ENCODE data around the gene DCUN1D2.

DNA sequence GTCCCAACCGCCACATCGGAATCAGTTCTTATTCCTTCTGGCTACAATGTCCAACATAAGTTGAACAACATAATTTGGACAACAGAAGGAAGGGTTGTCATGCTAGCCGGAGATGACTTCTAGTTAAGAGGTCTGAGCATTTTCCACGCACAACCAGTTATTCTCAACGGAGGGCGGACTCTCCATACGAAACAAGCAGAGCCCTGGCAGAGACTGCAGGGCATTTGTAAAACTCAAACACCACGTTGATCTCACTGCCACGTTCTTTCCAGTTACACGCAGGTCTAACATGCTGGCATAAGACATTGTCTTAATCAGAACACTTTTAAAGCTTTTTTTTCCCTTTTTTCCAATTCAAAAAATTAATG lies 38.3 kb upstream of the DCUN1D2 start:
- TF ChIP-seq, protein P1, sequence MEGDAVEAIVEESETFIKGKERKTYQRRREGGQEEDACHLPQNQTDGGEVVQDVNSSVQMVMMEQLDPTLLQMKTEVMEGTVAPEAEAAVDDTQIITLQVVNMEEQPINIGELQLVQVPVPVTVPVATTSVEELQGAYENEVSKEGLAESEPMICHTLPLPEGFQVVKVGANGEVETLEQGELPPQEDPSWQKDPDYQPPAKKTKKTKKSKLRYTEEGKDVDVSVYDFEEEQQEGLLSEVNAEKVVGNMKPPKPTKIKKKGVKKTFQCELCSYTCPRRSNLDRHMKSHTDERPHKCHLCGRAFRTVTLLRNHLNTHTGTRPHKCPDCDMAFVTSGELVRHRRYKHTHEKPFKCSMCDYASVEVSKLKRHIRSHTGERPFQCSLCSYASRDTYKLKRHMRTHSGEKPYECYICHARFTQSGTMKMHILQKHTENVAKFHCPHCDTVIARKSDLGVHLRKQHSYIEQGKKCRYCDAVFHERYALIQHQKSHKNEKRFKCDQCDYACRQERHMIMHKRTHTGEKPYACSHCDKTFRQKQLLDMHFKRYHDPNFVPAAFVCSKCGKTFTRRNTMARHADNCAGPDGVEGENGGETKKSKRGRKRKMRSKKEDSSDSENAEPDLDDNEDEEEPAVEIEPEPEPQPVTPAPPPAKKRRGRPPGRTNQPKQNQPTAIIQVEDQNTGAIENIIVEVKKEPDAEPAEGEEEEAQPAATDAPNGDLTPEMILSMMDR (IDR thresholded peaks at IDR 0.05), result no peak
- TF ChIP-seq EP300 (IDR thresholded peaks at IDR 0.05; ENCODE audit: low read depth) (no peak), POLR2A (IDR thresholded peaks at IDR 0.05) (no peak)

Measured in transverse colon (tissue), 3 donors.